ENCODE results near the gene KCNV2.

DNA sequence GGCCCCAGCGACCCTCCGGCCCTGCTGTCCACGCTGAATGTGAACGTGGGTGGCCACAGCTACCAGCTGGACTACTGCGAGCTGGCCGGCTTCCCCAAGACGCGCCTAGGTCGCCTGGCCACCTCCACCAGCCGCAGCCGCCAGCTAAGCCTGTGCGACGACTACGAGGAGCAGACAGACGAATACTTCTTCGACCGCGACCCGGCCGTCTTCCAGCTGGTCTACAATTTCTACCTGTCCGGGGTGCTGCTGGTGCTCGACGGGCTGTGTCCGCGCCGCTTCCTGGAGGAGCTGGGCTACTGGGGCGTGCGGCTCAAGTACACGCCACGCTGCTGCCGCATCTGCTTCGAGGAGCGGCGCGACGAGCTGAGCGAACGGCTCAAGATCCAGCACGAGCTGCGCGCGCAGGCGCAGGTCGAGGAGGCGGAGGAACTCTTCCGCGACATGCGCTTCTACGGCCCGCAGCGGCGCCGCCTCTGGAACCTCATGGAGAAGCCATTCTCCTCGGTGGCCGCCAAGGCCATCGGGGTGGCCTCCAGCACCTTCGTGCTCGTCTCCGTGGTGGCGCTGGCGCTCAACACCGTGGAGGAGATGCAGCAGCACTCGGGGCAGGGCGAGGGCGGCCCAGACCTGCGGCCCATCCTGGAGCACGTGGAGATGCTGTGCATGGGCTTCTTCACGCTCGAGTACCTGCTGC, 839 bp downstream of the KCNV2 start:
- TF ChIP-seq EZH2 (IDR thresholded peaks at IDR 0.05; ENCODE audit: low read depth, unreplicated experiment) (no peak), CTCF (conservative IDR thresholded peaks at IDR 0.05; ENCODE audit: low read depth in 2 of 2) (no peak), REST (IDR thresholded peaks at IDR 0.05; ENCODE audit: unreplicated experiment) (no peak)

Data from GM23338 (cell line).